Mononuclear cell (primary cell): ENCODE results near the gene SPSB4. TPM values are rescaled to one million over a fixed set of nuclear protein-coding genes. Genes with fewer than 3 reads are reported as not detected.

Experiments
- H3K27me3 ChIP-seq: 2 replicates; pipeline ENCODE4 v1.6.0; 2011; ENCODE audit warnings: low read length, control low read depth; ENCODE audit not compliant: insufficient read depth
- H3K4me1 ChIP-seq: 2 replicates; pipeline ENCODE4 v1.5.1; 2011; ENCODE audit warnings: mild to moderate bottlenecking, low read length, control low read depth; ENCODE audit not compliant: insufficient read depth
- H3K4me3 ChIP-seq: 2 replicates; pipeline ENCODE4 v1.5.1; 2011; ENCODE audit warnings: mild to moderate bottlenecking, low read length, moderate library complexity
- H3K9me3 ChIP-seq: 2 replicates; pipeline ENCODE4 v1.5.1; 2011; ENCODE audit warnings: low read depth, mild to moderate bottlenecking, control low read depth, low read length
- total RNA-seq: library from RNA; depleted of rRNA; stranded (reverse); fragments of >200 nt; gene quantifications from one replicate; pipeline ENCODE4 v1.2.3, GENCODE V29; 2012

SPSB4 gene
- total RNA-seq, 1 donor, result not detected

GRCh38 chr3:141192345-141192744, 141.2 kb downstream of the SPSB4 start:
- Histone ChIP-seq H3K9me3 (no peaks in the 10 kb centered on the region), H3K4me3 (no peak overlapping the region), H3K27me3 (peaks cover 9% of the 10 kb centered on the region), H3K4me1 (no peaks in the 10 kb centered on the region)

- no peaks in the 10 kb centered on the region for H3K9me3 ChIP-seq
- peaks cover 15% of the 10 kb centered on the region for H3K27me3 ChIP-seq
- no peak overlapping the region for H3K4me3 ChIP-seq
- no peaks in the 10 kb centered on the region for H3K4me1 ChIP-seq
Observed at GRCh38 chr3:141193066-141193830, 142.1 kb downstream of the SPSB4 start.

Other genes starting within 250 kb of the SPSB4 start
- gene SLC25A36, start 109.5 kb upstream of the SPSB4 start, total RNA-seq, result 227 TPM
- 19.8 TPM for gene PXYLP1, start 180.5 kb downstream of the SPSB4 start, total RNA-seq